ENCODE measurements around the gene BCAS3. TPM values are rescaled to one million over a fixed set of nuclear protein-coding genes. Genes with fewer than 3 reads are reported as not detected.

The BCAS3 gene
- total RNA-seq, 2 donors from 2014 or later = 12.0 to 15.6 TPM

- no peaks in the 10 kb centered on the region for H3K9me3 ChIP-seq
- H3K36me3 ChIP-seq = no peaks in the 10 kb centered on the region
- H3K27me3 ChIP-seq = no peaks in the 10 kb centered on the region
- no peak overlapping the region for H3K4me3 ChIP-seq
- no peak overlapping the region for H3K27ac ChIP-seq
- no peak for DNase-seq (ENCODE audit: low spot score)
- TF ChIP-seq, protein P1, sequence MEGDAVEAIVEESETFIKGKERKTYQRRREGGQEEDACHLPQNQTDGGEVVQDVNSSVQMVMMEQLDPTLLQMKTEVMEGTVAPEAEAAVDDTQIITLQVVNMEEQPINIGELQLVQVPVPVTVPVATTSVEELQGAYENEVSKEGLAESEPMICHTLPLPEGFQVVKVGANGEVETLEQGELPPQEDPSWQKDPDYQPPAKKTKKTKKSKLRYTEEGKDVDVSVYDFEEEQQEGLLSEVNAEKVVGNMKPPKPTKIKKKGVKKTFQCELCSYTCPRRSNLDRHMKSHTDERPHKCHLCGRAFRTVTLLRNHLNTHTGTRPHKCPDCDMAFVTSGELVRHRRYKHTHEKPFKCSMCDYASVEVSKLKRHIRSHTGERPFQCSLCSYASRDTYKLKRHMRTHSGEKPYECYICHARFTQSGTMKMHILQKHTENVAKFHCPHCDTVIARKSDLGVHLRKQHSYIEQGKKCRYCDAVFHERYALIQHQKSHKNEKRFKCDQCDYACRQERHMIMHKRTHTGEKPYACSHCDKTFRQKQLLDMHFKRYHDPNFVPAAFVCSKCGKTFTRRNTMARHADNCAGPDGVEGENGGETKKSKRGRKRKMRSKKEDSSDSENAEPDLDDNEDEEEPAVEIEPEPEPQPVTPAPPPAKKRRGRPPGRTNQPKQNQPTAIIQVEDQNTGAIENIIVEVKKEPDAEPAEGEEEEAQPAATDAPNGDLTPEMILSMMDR (IDR thresholded peaks at IDR 0.05) = no peak
- no peaks in the 10 kb centered on the region for H3K4me1 ChIP-seq
These were observed 702.0 kb downstream of the BCAS3 start for GRCh38 chr17:61379457-61380216.

DNA sequence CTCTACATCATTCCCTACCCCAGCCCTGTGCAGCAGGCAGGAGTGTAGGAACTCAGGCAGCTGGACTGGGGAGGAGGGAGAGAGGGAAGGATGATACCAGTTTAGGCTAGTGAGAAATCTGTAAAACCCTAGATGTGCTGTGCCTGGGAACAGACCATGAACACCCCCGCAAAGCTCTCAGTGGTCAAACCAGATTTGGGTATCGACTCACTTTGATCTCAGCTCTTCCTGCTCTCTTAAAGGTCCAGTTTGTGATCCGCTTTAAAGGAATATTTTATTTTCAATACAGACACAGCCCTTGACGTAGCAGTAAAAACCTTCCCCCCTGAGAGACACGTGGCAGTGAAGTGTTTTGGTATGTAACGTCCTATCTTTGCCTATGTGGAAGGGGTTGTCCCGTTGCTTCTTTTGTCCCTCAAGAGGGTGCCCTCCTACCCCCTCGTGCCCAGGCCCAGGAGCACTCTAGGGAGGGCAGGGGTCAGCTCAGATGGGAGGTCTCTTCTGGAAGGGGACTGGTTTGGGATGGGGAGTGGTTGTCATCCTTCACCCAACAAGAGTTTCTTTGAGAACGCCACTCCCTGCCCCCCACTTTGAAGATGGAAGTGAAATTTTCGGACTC, 702.7 kb downstream of the BCAS3 start:
- Histone ChIP-seq H3K4me3 (no peak overlapping the region), H3K9me3 (no peaks in the 10 kb centered on the region), H3K4me1 (no peaks in the 10 kb centered on the region), H3K36me3 (no peaks in the 10 kb centered on the region), H3K27ac (no peak overlapping the region), H3K27me3 (no peaks in the 10 kb centered on the region)
- TF ChIP-seq, protein P1 (IDR thresholded peaks at IDR 0.05) = no peak
- DNase-seq (ENCODE audit: low spot score) = no peak

- H3K4me1 ChIP-seq = no peaks in the 10 kb centered on the region
- H3K27ac ChIP-seq = no peak overlapping the region
- no peak overlapping the region for H3K4me3 ChIP-seq
- TF ChIP-seq, protein P1 (IDR thresholded peaks at IDR 0.05) = no peak
- no peaks in the 10 kb centered on the region for H3K9me3 ChIP-seq
- DNase-seq (ENCODE audit: low spot score) = no peak
- H3K27me3 ChIP-seq = no peaks in the 10 kb centered on the region
- no peaks in the 10 kb centered on the region for H3K36me3 ChIP-seq
These were observed 703.3 kb downstream of the BCAS3 start for GRCh38 chr17:61380836-61381525.

DNA sequence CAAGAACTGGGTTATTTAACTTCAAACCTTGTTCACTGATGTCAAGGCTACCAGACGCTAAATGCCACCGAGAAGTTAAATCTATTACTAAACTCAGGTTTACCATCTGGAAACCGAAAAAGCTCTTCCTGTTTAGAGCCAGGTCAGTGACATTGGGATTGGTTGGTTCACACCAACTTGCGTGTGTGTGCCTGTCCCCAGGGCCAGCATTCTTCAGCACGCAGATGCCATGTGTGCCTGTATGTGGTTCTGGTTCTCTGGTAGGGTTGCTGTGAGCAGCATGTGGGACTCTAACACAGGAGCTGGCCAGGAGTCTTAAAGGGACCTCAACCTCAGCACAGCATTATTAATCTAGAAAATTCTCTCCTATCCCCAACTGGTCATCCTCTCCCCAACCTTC, 703.9 kb downstream of the BCAS3 start:
- no peaks in the 10 kb centered on the region for H3K4me1 ChIP-seq
- no peak for DNase-seq (ENCODE audit: low spot score)
- no peaks in the 10 kb centered on the region for H3K9me3 ChIP-seq
- TF ChIP-seq, protein P1 (IDR thresholded peaks at IDR 0.05) = no peak
- H3K36me3 ChIP-seq = no peaks in the 10 kb centered on the region
- no peak overlapping the region for H3K27ac ChIP-seq
- no peak overlapping the region for H3K4me3 ChIP-seq
- H3K27me3 ChIP-seq = no peaks in the 10 kb centered on the region

GRCh38 chr17:61382796-61383688, 705.4 kb downstream of the BCAS3 start:
- no peak overlapping the region for H3K27ac ChIP-seq
- no peaks in the 10 kb centered on the region for H3K36me3 ChIP-seq
- H3K4me3 ChIP-seq = no peak overlapping the region
- no peaks in the 10 kb centered on the region for H3K9me3 ChIP-seq
- no peaks in the 10 kb centered on the region for H3K4me1 ChIP-seq
- H3K27me3 ChIP-seq = no peaks in the 10 kb centered on the region
- TF ChIP-seq, protein P1 (IDR thresholded peaks at IDR 0.05) = no peak
- no peak for DNase-seq (ENCODE audit: low spot score)
